Nephron progenitor cell (in vitro differentiated cells): Measurements from ENCODE around the gene ABAT.
A peak's percentile ranks its signal among the peaks of the same experiment; 100 is the strongest.
"Not testable (repeated sequence)": the region's sequence is repeated elsewhere in the genome, so short reads cannot be mapped to it uniquely, and the experiment has no call there.

Source experiments
- DNase-seq: peaks from one replicate; pipeline ENCODE4 v3.0.0; 2021
- H3K27ac Mint-ChIP-seq: 2 replicates; pipeline ENCODE4 v1.8.0; 2021; ENCODE audit warnings: mild to moderate bottlenecking, moderate library complexity, mixed read lengths
- H3K27me3 Mint-ChIP-seq: 2 replicates; pipeline ENCODE4 v1.8.0; 2021; ENCODE audit warnings: mild to moderate bottlenecking, low read depth, mixed read lengths; ENCODE audit not compliant: poor library complexity
- H3K36me3 Mint-ChIP-seq: 2 replicates; pipeline ENCODE4 v1.8.0; 2021; ENCODE audit warnings: low read depth, mixed read lengths
- H3K4me1 Mint-ChIP-seq: 2 replicates; pipeline ENCODE4 v1.8.0; 2021; ENCODE audit warnings: mixed read lengths
- H3K4me3 Mint-ChIP-seq: 2 replicates; pipeline ENCODE4 v1.8.0; 2021; ENCODE audit warnings: mild to moderate bottlenecking, moderate library complexity, mixed read lengths
- H3K9me3 Mint-ChIP-seq: 2 replicates; pipeline ENCODE4 v1.8.0; 2021; ENCODE audit warnings: mild to moderate bottlenecking, moderate library complexity, mixed read lengths
- CTCF ChIP-seq: fragments of 200-600 bp; sonication (generic); IDR thresholded peaks from 2 replicates; pipeline ENCODE4 v1.5.0; 2021; ENCODE audit warnings: antibody characterized with exemption

Gene ABAT

GRCh38 chr16:8742068-8742467, 67.7 kb downstream of the ABAT start:
- H3K9me3 Mint-ChIP-seq = peaks cover 6% of the 10 kb centered on the region
- peaks cover 15% of the 10 kb centered on the region for H3K27me3 Mint-ChIP-seq
- no peak for DNase-seq
- H3K27ac Mint-ChIP-seq = peak overlapping the region; percentile 55
- TF ChIP-seq CTCF = no peak
- peaks cover 19% of the 10 kb centered on the region for H3K36me3 Mint-ChIP-seq
- no peak overlapping the region for H3K4me3 Mint-ChIP-seq
- H3K4me1 Mint-ChIP-seq = peaks cover 6% of the 10 kb centered on the region

GRCh38 chr16:8748944-8749343, 74.5 kb downstream of the ABAT start:
- H3K9me3 Mint-ChIP-seq, H3K27me3 Mint-ChIP-seq, H3K4me3 Mint-ChIP-seq, H3K4me1 Mint-ChIP-seq, H3K27ac Mint-ChIP-seq, DNase-seq: not testable (repeated sequence)
- peaks cover 33% of the 10 kb centered on the region for H3K36me3 Mint-ChIP-seq

- H3K9me3 Mint-ChIP-seq = no peaks in the 10 kb centered on the region
- no peak overlapping the region for H3K27ac Mint-ChIP-seq
- H3K27me3 Mint-ChIP-seq = peaks cover 2% of the 10 kb centered on the region
- DNase-seq = no peak
- H3K4me1 Mint-ChIP-seq = no peaks in the 10 kb centered on the region
- H3K36me3 Mint-ChIP-seq = peaks cover 35% of the 10 kb centered on the region
- TF ChIP-seq CTCF = no peak
- no peak overlapping the region for H3K4me3 Mint-ChIP-seq
These were observed 77.3 kb downstream of the ABAT start for GRCh38 chr16:8751481-8752311.

- Mint-ChIP-seq H3K4me1 (no peaks in the 10 kb centered on the region), H3K27me3 (peaks cover 2% of the 10 kb centered on the region), H3K9me3 (no peaks in the 10 kb centered on the region), H3K36me3 (peaks cover 37% of the 10 kb centered on the region), H3K4me3 (no peak overlapping the region), H3K27ac (no peak overlapping the region)
- DNase-seq = no peak
- no peak for TF ChIP-seq CTCF
These were observed 78.3 kb downstream of the ABAT start for GRCh38 chr16:8752706-8753105.

- Mint-ChIP-seq H3K4me1 (no peaks in the 10 kb centered on the region), H3K27ac (peak overlapping the region; percentile 13), H3K9me3 (no peaks in the 10 kb centered on the region), H3K27me3 (peaks cover 2% of the 10 kb centered on the region), H3K4me3 (no peak overlapping the region), H3K36me3 (peaks cover 46% of the 10 kb centered on the region)
- TF ChIP-seq CTCF = no peak
- DNase-seq = no peak
These were observed 79.1 kb downstream of the ABAT start for GRCh38 chr16:8753416-8754054.

GRCh38 chr16:8756755-8757154, 82.3 kb downstream of the ABAT start:
- no peak overlapping the region for H3K4me3 Mint-ChIP-seq
- H3K36me3 Mint-ChIP-seq = peaks cover 60% of the 10 kb centered on the region
- peaks cover 8% of the 10 kb centered on the region for H3K27me3 Mint-ChIP-seq
- H3K27ac Mint-ChIP-seq = no peak overlapping the region
- no peaks in the 10 kb centered on the region for H3K4me1 Mint-ChIP-seq
- no peak for DNase-seq
- no peaks in the 10 kb centered on the region for H3K9me3 Mint-ChIP-seq
- TF ChIP-seq CTCF = no peak
